ENCODE data around the gene ATP6V0E2.

Gene ATP6V0E2

DNA sequence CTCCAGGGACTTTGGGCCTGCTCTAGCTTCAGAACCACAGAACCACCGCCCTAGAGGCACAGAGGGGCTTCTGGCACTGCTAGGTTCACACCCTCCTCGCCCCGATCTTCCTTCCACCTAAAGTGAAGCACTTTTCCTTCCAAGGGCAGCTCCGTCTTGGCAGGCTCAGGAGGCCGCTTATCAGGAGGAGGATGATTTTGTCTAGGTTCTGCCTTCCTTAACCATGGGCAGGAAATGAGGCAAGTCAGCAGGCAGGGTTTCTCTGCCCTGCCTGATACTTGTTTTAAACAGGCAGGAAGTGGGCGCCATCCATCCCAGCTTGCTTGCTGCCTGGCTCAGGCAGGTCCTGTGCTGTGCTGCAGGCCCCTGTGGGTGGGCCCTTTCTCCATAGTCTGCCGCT, 8.3 kb upstream of the ATP6V0E2 start:
- Histone ChIP-seq H3K9me2 (replicated peaks; ENCODE audit: control insufficient read depth, low read length) (no peaks in the 10 kb centered on the region), H3K9me3 (ENCODE audit: control insufficient read depth, insufficient read depth, low read length) (no peaks in the 10 kb centered on the region), H3K36me3 (ENCODE audit: control insufficient read depth, low read length) (peaks cover 3% of the 10 kb centered on the region; the same call in 1 of the 2 replicates), H3K27me3 (ENCODE audit: control insufficient read depth, low read length) (no peaks in the 10 kb centered on the region), H3K27ac (ENCODE audit: low read depth, low read length) (no peak overlapping the region), H4K20me1 (ENCODE audit: control insufficient read depth, insufficient read depth, low read depth, low read length) (no peaks in the 10 kb centered on the region), H3K4me1 (ENCODE audit: control insufficient read depth, low read length) (peaks cover 10% of the 10 kb centered on the region; the same call in 1 of the 2 replicates), H3F3A (ENCODE audit: control insufficient read depth, insufficient read depth) (no peaks in the 10 kb centered on the region), H3K4me2 (ENCODE audit: low read length) (no peak overlapping the region), H3K4me3 (ENCODE audit: low read length) (no peak overlapping the region), H3K79me2 (ENCODE audit: control insufficient read depth, low read length) (no peaks in the 10 kb centered on the region)
- TF ChIP-seq, protein P1, sequence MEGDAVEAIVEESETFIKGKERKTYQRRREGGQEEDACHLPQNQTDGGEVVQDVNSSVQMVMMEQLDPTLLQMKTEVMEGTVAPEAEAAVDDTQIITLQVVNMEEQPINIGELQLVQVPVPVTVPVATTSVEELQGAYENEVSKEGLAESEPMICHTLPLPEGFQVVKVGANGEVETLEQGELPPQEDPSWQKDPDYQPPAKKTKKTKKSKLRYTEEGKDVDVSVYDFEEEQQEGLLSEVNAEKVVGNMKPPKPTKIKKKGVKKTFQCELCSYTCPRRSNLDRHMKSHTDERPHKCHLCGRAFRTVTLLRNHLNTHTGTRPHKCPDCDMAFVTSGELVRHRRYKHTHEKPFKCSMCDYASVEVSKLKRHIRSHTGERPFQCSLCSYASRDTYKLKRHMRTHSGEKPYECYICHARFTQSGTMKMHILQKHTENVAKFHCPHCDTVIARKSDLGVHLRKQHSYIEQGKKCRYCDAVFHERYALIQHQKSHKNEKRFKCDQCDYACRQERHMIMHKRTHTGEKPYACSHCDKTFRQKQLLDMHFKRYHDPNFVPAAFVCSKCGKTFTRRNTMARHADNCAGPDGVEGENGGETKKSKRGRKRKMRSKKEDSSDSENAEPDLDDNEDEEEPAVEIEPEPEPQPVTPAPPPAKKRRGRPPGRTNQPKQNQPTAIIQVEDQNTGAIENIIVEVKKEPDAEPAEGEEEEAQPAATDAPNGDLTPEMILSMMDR (IDR thresholded peaks at IDR 0.05; ENCODE audit: low read depth, low read length, poor library complexity, severe bottlenecking): no peak
- TF ChIP-seq EZH2phosphoT487 (IDR thresholded peaks at IDR 0.05; ENCODE audit: borderline replicate concordance, low read length): no peak

DNA sequence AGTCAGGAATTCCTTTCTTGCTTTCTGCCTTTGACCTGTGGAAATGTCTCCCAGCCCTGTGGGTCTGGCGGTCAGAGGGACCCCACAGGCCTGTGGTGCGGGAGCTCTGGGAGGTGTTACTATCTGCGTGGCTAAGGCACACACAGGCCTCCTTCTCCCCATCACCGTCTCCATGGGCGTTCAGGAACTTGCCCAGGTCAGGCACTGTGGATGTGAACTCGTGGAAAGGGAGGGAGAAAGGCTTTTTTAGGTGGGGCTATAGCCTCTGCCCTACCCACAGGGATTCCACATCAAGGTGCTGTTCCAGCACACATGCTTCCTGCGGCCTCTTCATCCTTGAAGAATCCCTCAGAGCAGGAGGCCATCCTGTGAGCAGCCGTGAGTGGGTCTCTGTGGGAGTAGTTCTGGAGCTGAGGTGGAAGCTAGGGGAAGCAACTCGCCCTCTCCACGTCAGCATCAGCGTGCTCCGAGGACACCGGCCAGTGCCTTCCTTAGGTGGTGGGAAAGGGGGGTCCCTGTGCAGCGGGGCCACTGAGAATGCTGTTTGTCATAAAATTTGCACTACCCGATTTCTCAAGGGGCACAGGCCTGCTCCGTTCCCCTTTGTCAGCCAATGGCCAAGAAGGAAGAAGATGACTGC, 7.5 kb upstream of the ATP6V0E2 start:
- Histone ChIP-seq H3K4me2 (ENCODE audit: low read length) (no peak overlapping the region), H3K9me3 (ENCODE audit: control insufficient read depth, insufficient read depth, low read length) (no peaks in the 10 kb centered on the region), H3F3A (ENCODE audit: control insufficient read depth, insufficient read depth) (no peaks in the 10 kb centered on the region), H3K27ac (ENCODE audit: low read depth, low read length) (no peak overlapping the region), H3K79me2 (ENCODE audit: control insufficient read depth, low read length) (no peaks in the 10 kb centered on the region), H3K27me3 (ENCODE audit: control insufficient read depth, low read length) (no peaks in the 10 kb centered on the region), H3K4me3 (ENCODE audit: low read length) (no peak overlapping the region), H4K20me1 (ENCODE audit: control insufficient read depth, insufficient read depth, low read depth, low read length) (no peaks in the 10 kb centered on the region; the same call in 1 of the 2 replicates), H3K4me1 (ENCODE audit: control insufficient read depth, low read length) (peaks cover 13% of the 10 kb centered on the region), H3K9me2 (replicated peaks; ENCODE audit: control insufficient read depth, low read length) (no peaks in the 10 kb centered on the region), H3K36me3 (ENCODE audit: control insufficient read depth, low read length) (peaks cover 6% of the 10 kb centered on the region)
- TF ChIP-seq EZH2phosphoT487 (IDR thresholded peaks at IDR 0.05; ENCODE audit: borderline replicate concordance, low read length): no peak
- TF ChIP-seq, protein P1 (IDR thresholded peaks at IDR 0.05; ENCODE audit: low read depth, low read length, poor library complexity, severe bottlenecking): no peak

- H3K27me3 ChIP-seq (ENCODE audit: control insufficient read depth, low read length): no peaks in the 10 kb centered on the region
- H3K4me3 ChIP-seq (ENCODE audit: low read length): no peak overlapping the region
- no peak overlapping the region for H3K27ac ChIP-seq (ENCODE audit: low read depth, low read length)
- peaks cover 2% of the 10 kb centered on the region; the same call in 1 of the 2 replicates for H4K20me1 ChIP-seq (ENCODE audit: control insufficient read depth, insufficient read depth, low read depth, low read length)
- no peaks in the 10 kb centered on the region for H3K9me2 ChIP-seq (replicated peaks; ENCODE audit: control insufficient read depth, low read length)
- no peaks in the 10 kb centered on the region for H3K9me3 ChIP-seq (ENCODE audit: control insufficient read depth, insufficient read depth, low read length)
- peaks cover 19% of the 10 kb centered on the region for H3K4me1 ChIP-seq (ENCODE audit: control insufficient read depth, low read length)
- H3K4me2 ChIP-seq (ENCODE audit: low read length): no peak overlapping the region
- peaks cover 5% of the 10 kb centered on the region; the same call in 1 of the 2 replicates for H3F3A ChIP-seq (ENCODE audit: control insufficient read depth, insufficient read depth)
- no peaks in the 10 kb centered on the region for H3K79me2 ChIP-seq (ENCODE audit: control insufficient read depth, low read length)
- peaks cover 9% of the 10 kb centered on the region for H3K36me3 ChIP-seq (ENCODE audit: control insufficient read depth, low read length)
- TF ChIP-seq, protein P1 (IDR thresholded peaks at IDR 0.05; ENCODE audit: low read depth, low read length, poor library complexity, severe bottlenecking): no peak
- TF ChIP-seq EZH2phosphoT487 (IDR thresholded peaks at IDR 0.05; ENCODE audit: borderline replicate concordance, low read length): no peak
Measured at GRCh38 chr7:149866779-149867447, 6.9 kb upstream of the ATP6V0E2 start.

All from DOHH2 (cell line).